Endothelial cell of umbilical vein (primary cell): ENCODE measurements around the gene GLUD1. TPM values are rescaled to one million over a fixed set of nuclear protein-coding genes. Genes with fewer than 3 reads are reported as not detected.

ENCODE experiments used
- BruUV-seq: library from RNA; stranded (reverse); fragments of 400-500 nt; replicated peaks from 2 replicates; lab custom pipeline; 2021; lab: Mats Ljungman, UMichigan
- CTCF ChIA-PET: fragments of 300-600, 350-600 bp; sonication (Branson Sonifier 250); formaldehyde crosslinking; loops from one replicate; lab custom pipeline; 2021; ENCODE audit warnings: antibody characterized with exemption, inconsistent platforms; lab: Charles Lee
- POLR2A ChIA-PET: fragments of 300-600, 350-600 bp; sonication (Branson Sonifier 250); formaldehyde crosslinking; loops from one replicate; lab custom pipeline; 2021; ENCODE audit warnings: antibody characterized with exemption, inconsistent platforms; lab: Charles Lee
- DNase-seq: peaks from one replicate; pipeline ENCODE4 v3.0.0-alpha.2; 2011; ENCODE audit warnings: low read depth, low spot score
- FAIRE-seq: peaks from 2 replicates; lab custom pipeline; 2011; peaks lifted over from hg19 to GRCh38; lab: Jason Lieb, UNC
- H2AFZ ChIP-seq: 2 replicates; pipeline ENCODE4 v1.6.0; 2012; ENCODE audit warnings: low read depth, low read length, control low read depth, inconsistent platforms
- H3K27ac ChIP-seq: 2 replicates; pipeline ENCODE4 v1.5.1; 2011; ENCODE audit warnings: low read depth, mild to moderate bottlenecking, control low read depth, low read length, moderate library complexity; ENCODE audit not compliant: insufficient read depth
- H3K27me3 ChIP-seq, 2 experiments: 2 replicates each; pipeline versions ENCODE4 v1.6.0 to v1.6.1; 2011; ENCODE audit warnings: low read length in 2 of 2, mixed read lengths in 1 of 2; ENCODE audit not compliant: control insufficient read depth in 2 of 2, insufficient read depth in 2 of 2
- H3K36me3 ChIP-seq, 2 experiments: 2 replicates in 1 of 2; 3 replicates in 1 of 2; pipeline ENCODE4 v1.5.1; 2011; ENCODE audit warnings: low read length in 2 of 2, mild to moderate bottlenecking in 1 of 2, moderate library complexity in 1 of 2; ENCODE audit not compliant: control insufficient read depth in 2 of 2, insufficient read depth in 2 of 2; ENCODE audit errors: extremely low read depth in 1 of 2
- H3K4me1 ChIP-seq: 3 replicates; pipeline ENCODE4 v1.5.1; 2011; ENCODE audit warnings: mild to moderate bottlenecking, low read length; ENCODE audit not compliant: control insufficient read depth, insufficient read depth; ENCODE audit errors: extremely low read depth
- H3K4me2 ChIP-seq: 2 replicates; pipeline ENCODE4 v1.6.1; 2011; ENCODE audit warnings: low read length, control low read depth, mixed read lengths; ENCODE audit not compliant: insufficient read depth
- H3K4me3 ChIP-seq, 3 experiments: fragments of 200-600 bp in 1 of 3; sonication (generic), shearing (Covaris generic) in 1 of 3; replicated peaks in 1 of 3; 2 replicates each; pipeline ENCODE4 v1.5.1; 2011 to 2016; ENCODE audit warnings: control low read depth in 3 of 3, low read length in 3 of 3, mild to moderate bottlenecking in 2 of 3, inconsistent platforms in 1 of 3, low read depth in 1 of 3, moderate library complexity in 1 of 3; ENCODE audit not compliant: insufficient read depth in 1 of 3
- H3K79me2 ChIP-seq: 2 replicates; pipeline ENCODE4 v1.6.0; 2012; ENCODE audit warnings: low read length, inconsistent platforms; ENCODE audit not compliant: control insufficient read depth, insufficient read depth
- H3K9ac ChIP-seq: replicated peaks from 2 replicates; pipeline ENCODE3; 2011; ENCODE audit warnings: low read length, control low read depth; ENCODE audit not compliant: insufficient read depth; ENCODE audit errors: extremely low read depth
- H3K9me1 ChIP-seq: replicated peaks from 3 replicates; pipeline ENCODE4 v1.6.0; 2011; ENCODE audit warnings: mild to moderate bottlenecking, low read length; ENCODE audit not compliant: control insufficient read depth, insufficient read depth; ENCODE audit errors: extremely low read depth
- H3K9me3 ChIP-seq: replicated peaks from 2 replicates; pipeline ENCODE4 v1.5.1; 2012; ENCODE audit warnings: low read length, inconsistent platforms; ENCODE audit not compliant: control insufficient read depth, insufficient read depth
- H4K20me1 ChIP-seq: replicated peaks from 2 replicates; pipeline ENCODE3; 2011; ENCODE audit warnings: mild to moderate bottlenecking, low read length; ENCODE audit not compliant: control insufficient read depth, insufficient read depth; ENCODE audit errors: extremely low read depth
- FOS ChIP-seq: IDR thresholded peaks from 2 replicates; pipeline ENCODE4 v1.6.1; 2011; ENCODE audit warnings: mild to moderate bottlenecking, low read length, moderate library complexity, borderline replicate concordance; ENCODE audit not compliant: insufficient read depth
- GATA2 ChIP-seq: IDR thresholded peaks from 2 replicates; pipeline ENCODE4 v1.7.0; 2011; ENCODE audit warnings: low read depth, mild to moderate bottlenecking, moderate library complexity, mixed read lengths, low read length; ENCODE audit not compliant: insufficient read length, insufficient read depth
- JUN ChIP-seq: IDR thresholded peaks from 2 replicates; pipeline ENCODE4 v1.6.1; 2011; ENCODE audit warnings: borderline replicate concordance, low read depth; ENCODE audit not compliant: insufficient read length, insufficient read depth
- POLR2A ChIP-seq: IDR thresholded peaks from 2 replicates; pipeline ENCODE4 v1.6.1; 2012; ENCODE audit warnings: low read depth, mild to moderate bottlenecking, control low read depth, low read length
- POLR2AphosphoS5 ChIP-seq: IDR thresholded peaks from 2 replicates; pipeline ENCODE4 v1.6.1; 2012; ENCODE audit warnings: low read depth, mild to moderate bottlenecking, control low read depth, low read length, moderate library complexity; ENCODE audit not compliant: insufficient read depth
- dilution Hi-C: fragments of 300-500 bp; cut with MboI; formaldehyde crosslinking; loops from one replicate; pipeline ENCODE4 v1.15.0; 2019; ENCODE audit warnings: low sequenced_read_pairs; ENCODE audit not compliant: extremely low pct_ligation_motif_present
- intact Hi-C: fragments of 100-400 bp; cut with micrococcal nuclease; formaldehyde crosslinking; loops from one replicate; pipeline ENCODE4 v1.10.0; 2022
- polyA plus RNA-seq, 4 experiments: library from polyadenylated mRNA; depleted of rRNA in 3 of 4; stranded (reverse) in 3 of 4; unstranded in 1 of 4; fragments of >200 nt; gene quantifications; 2 replicates each; pipeline versions ENCODE4 v1.2.1 to v1.2.3, GENCODE V29; 2011 to 2012; ENCODE audit warnings: missing spikeins in 1 of 4
- total RNA-seq: library from RNA; stranded (reverse); gene quantifications from 2 replicates; pipeline ENCODE4 v1.2.3, GENCODE V29; 2021
- TF ChIP-seq, protein P1 (sequence below), 2 donors: IDR thresholded peaks; 1 replicate in 1 of 2; 2 replicates in 1 of 2; pipeline ENCODE4 v1.5.1; 2011; ENCODE audit warnings: low read length in 2 of 2, mild to moderate bottlenecking in 2 of 2, moderate library complexity in 2 of 2, control low read depth in 1 of 2, inconsistent platforms in 1 of 2, low read depth in 1 of 2; ENCODE audit not compliant: insufficient read depth in 1 of 2; ENCODE audit errors: extremely low read depth in 1 of 2
- TF ChIP-seq, protein P2 (sequence below): IDR thresholded peaks from 2 replicates; pipeline ENCODE4 v1.6.1; 2011; ENCODE audit not compliant: insufficient read depth, insufficient read length

GLUD1 gene
- total and polyA plus RNA-seq, 2 donors (not counting 3 experiments of a cell fraction or from before 2014, with no cell fraction given) = 41.9 to 94.7 TPM

GRCh38 chr10:87092861-87093631 lies 1.6 kb downstream of the GLUD1 start:
- CTCF ChIA-PET = interaction anchor here (0.7 to 1.8 kb wide), 12 partner anchors 8 to 153 kb away, joined by 3 to 9 read pairs (median 4); partner anchors contain the start of gene MMRN2
- no peaks in the 10 kb centered on the region for H3K27me3 ChIP-seq
- H3K79me2 ChIP-seq = peaks cover 76% of the 10 kb centered on the region
- peaks cover 2% of the 10 kb centered on the region for H4K20me1 ChIP-seq
- DNase-seq (peak; percentile 46), FAIRE-seq (peak; percentile 77)
- H3K4me2 ChIP-seq = peak overlapping the region; percentile 94
- dilution Hi-C loops = no loop called here
- H3K9me1 ChIP-seq = no peaks in the 10 kb centered on the region
- peak overlapping the region; percentile 41 to 95 (median 94) for H3K4me3 ChIP-seq
- H3K36me3 ChIP-seq = no peaks in the 10 kb centered on the region
- no peak overlapping the region for H2AFZ ChIP-seq
- H3K27ac ChIP-seq = peak overlapping the region; percentile 71
- no peaks in the 10 kb centered on the region for H3K9me3 ChIP-seq
- POLR2A ChIA-PET = no interaction called here
- intact Hi-C loops = loop anchor here (1.0 kb wide), 1 partner anchor 9 kb away; no protein-coding TSS in a partner anchor
- no peak for TF ChIP-seq JUN
- TF ChIP-seq POLR2A = no peak
- TF ChIP-seq, protein P1, sequence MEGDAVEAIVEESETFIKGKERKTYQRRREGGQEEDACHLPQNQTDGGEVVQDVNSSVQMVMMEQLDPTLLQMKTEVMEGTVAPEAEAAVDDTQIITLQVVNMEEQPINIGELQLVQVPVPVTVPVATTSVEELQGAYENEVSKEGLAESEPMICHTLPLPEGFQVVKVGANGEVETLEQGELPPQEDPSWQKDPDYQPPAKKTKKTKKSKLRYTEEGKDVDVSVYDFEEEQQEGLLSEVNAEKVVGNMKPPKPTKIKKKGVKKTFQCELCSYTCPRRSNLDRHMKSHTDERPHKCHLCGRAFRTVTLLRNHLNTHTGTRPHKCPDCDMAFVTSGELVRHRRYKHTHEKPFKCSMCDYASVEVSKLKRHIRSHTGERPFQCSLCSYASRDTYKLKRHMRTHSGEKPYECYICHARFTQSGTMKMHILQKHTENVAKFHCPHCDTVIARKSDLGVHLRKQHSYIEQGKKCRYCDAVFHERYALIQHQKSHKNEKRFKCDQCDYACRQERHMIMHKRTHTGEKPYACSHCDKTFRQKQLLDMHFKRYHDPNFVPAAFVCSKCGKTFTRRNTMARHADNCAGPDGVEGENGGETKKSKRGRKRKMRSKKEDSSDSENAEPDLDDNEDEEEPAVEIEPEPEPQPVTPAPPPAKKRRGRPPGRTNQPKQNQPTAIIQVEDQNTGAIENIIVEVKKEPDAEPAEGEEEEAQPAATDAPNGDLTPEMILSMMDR (IDR thresholded peaks at IDR 0.05; ENCODE audit: extremely low read depth in 1 of 2, insufficient read depth in 1 of 2, low read depth in 1 of 2, low read length in 2 of 2) = no peak
- TF ChIP-seq, protein P2, sequence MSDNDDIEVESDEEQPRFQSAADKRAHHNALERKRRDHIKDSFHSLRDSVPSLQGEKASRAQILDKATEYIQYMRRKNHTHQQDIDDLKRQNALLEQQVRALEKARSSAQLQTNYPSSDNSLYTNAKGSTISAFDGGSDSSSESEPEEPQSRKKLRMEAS = no peak
- TF ChIP-seq GATA2 = no peak
- TF ChIP-seq POLR2AphosphoS5 = no peak
- no peak for TF ChIP-seq FOS
- H3K4me1 ChIP-seq = peaks cover 35% of the 10 kb centered on the region
- peak overlapping the region; percentile 85 for H3K9ac ChIP-seq
- BruUV-seq = no TSS peak
